Gastrocnemius medialis (tissue), 4 donors: ENCODE results near the gene TUBB2B. TPM values are rescaled to one million over a fixed set of nuclear protein-coding genes. Genes with fewer than 3 reads are reported as not detected.
A peak's percentile ranks its signal among the peaks of the same experiment; 100 is the strongest.

ENCODE experiments used
- ATAC-seq, 2 donors: fragments of 150-250 bp; one replicate each; pipeline ENCODE4 v1.9.1; 2016
- DNase-seq, 2 donors: peaks; one replicate each; pipeline ENCODE4 v3.0.0-alpha.2; 2019
- H3K27ac ChIP-seq, 4 donors: fragments of 200-600 bp; sonication (generic); 1 replicate in 1 of 4; 2 replicates in 3 of 4; pipeline ENCODE4 v1.5.1; 2016 to 2018; ENCODE audit warnings: mild to moderate bottlenecking in 2 of 4, moderate library complexity in 1 of 4
- H3K27me3 ChIP-seq, 3 donors: fragments of 200-600 bp; sonication (generic) in 2 of 3; 1 replicate in 1 of 3; 2 replicates in 2 of 3; pipeline versions ENCODE4 v1.5.1 to v1.6.0; 2016 to 2019; ENCODE audit warnings: mild to moderate bottlenecking in 1 of 3, moderate library complexity in 1 of 3
- H3K36me3 ChIP-seq, 2 donors: fragments of 200-600 bp; sonication (generic) in 1 of 2; one replicate each; pipeline ENCODE4 v1.5.1; 2017 to 2018
- H3K4me1 ChIP-seq, 2 donors: fragments of 200-600 bp; sonication (generic) in 1 of 2; one replicate each; pipeline ENCODE4 v1.5.1; 2016 to 2017; ENCODE audit warnings: mild to moderate bottlenecking in 2 of 2
- H3K4me3 ChIP-seq, 4 donors: fragments of 200-600 bp; sonication (generic) in 3 of 4; 1 replicate in 1 of 4; 2 replicates in 3 of 4; pipeline ENCODE4 v1.5.1; 2016 to 2019; ENCODE audit warnings: mild to moderate bottlenecking in 2 of 4
- H3K9me3 ChIP-seq, 3 donors: fragments of 200-600 bp; sonication (generic) in 2 of 3; 1 replicate in 1 of 3; 2 replicates in 2 of 3; pipeline ENCODE4 v1.5.1; 2016 to 2019
- POLR2A ChIP-seq, 2 donors: fragments of 450-650 bp; IDR thresholded peaks; one replicate each; pipeline ENCODE4 v1.6.1; 2017; ENCODE audit warnings: antibody characterized with exemption in 2 of 2, mild to moderate bottlenecking in 2 of 2, moderate library complexity in 2 of 2
- in situ Hi-C, 4 donors: fragments of 200-750 bp; cut with MboI; loops; one replicate each; pipeline versions ENCODE4 v1.15.0 to v1.8.0; 2017; ENCODE audit warnings: low sequenced_read_pairs in 4 of 4
- intact Hi-C: fragments of 100-400 bp; cut with DNase I; formaldehyde crosslinking; loops from one replicate; pipeline ENCODE4 v1.15.1; 2023; ENCODE audit warnings: low total_unique reads
- total RNA-seq, 4 donors: library from RNA; depleted of rRNA; stranded (reverse); fragments of >200 nt; gene quantifications; one replicate each; pipeline versions ENCODE4 v1.1.0 to v1.2.3, GENCODE V29; 2016
- TF ChIP-seq, protein P1 (sequence below), 5 experiments: fragments of 450-650 bp in 3 of 5; fragments of 200-600 bp in 2 of 5; sonication (generic) in 2 of 5; IDR thresholded peaks in 4 of 5; conservative IDR thresholded peaks in 1 of 5; 1 replicate in 4 of 5; 2 replicates in 1 of 5; pipeline ENCODE4 v1.5.1; 2016 to 2019; ENCODE audit warnings: antibody characterized with exemption in 5 of 5, mild to moderate bottlenecking in 3 of 5, moderate library complexity in 3 of 5

The TUBB2B gene
- total RNA-seq, 4 donors from 2014 or later: 1.5 to 3.5 (median 1.9) TPM

DNA sequence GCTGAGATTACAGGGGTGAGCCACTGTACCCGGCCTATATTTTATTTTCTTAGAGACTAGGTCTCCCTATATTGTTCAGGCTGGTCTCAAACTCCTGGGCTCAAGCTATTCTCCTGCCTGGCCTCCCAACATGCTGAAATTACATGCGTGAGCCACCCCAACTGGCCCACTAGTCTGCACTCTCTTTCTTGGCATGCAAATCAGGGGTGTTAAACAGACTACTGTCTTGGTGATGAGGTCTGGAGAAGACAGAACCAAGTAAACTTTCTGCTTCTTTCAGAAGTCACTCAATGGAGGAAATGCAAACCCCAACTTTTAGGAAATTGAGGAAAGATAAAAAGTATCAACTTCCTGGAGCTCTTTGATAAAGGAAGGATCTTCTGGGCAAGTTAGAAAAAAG, 8.0 kb upstream of the TUBB2B start:
- in situ Hi-C loops (no loop called here), intact Hi-C loops (no loop called here)
- TF ChIP-seq, protein P1, sequence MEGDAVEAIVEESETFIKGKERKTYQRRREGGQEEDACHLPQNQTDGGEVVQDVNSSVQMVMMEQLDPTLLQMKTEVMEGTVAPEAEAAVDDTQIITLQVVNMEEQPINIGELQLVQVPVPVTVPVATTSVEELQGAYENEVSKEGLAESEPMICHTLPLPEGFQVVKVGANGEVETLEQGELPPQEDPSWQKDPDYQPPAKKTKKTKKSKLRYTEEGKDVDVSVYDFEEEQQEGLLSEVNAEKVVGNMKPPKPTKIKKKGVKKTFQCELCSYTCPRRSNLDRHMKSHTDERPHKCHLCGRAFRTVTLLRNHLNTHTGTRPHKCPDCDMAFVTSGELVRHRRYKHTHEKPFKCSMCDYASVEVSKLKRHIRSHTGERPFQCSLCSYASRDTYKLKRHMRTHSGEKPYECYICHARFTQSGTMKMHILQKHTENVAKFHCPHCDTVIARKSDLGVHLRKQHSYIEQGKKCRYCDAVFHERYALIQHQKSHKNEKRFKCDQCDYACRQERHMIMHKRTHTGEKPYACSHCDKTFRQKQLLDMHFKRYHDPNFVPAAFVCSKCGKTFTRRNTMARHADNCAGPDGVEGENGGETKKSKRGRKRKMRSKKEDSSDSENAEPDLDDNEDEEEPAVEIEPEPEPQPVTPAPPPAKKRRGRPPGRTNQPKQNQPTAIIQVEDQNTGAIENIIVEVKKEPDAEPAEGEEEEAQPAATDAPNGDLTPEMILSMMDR (IDR thresholded peaks at IDR 0.05 in 4 of 5, conservative IDR thresholded peaks at IDR 0.05 in 1 of 5): no peak
- TF ChIP-seq POLR2A (IDR thresholded peaks at IDR 0.05): no peak
- DNase-seq: no peak
- H3K36me3 ChIP-seq: no peaks in the 10 kb centered on the region
- H3K27ac ChIP-seq: no peak overlapping the region
- peaks cover 63 to 69% (median 67%) of the 10 kb centered on the region in 3 donors for H3K27me3 ChIP-seq
- no peaks in the 10 kb centered on the region for H3K9me3 ChIP-seq
- peaks cover 5 to 14% of the 10 kb centered on the region in 2 donors for H3K4me1 ChIP-seq
- no peak overlapping the region for H3K4me3 ChIP-seq
- no peak for ATAC-seq

- DNase-seq (no peak), ATAC-seq (no peak)
- Histone ChIP-seq H3K27me3 (peaks cover 79 to 85% (median 83%) of the 10 kb centered on the region in 3 donors), H3K36me3 (no peaks in the 10 kb centered on the region), H3K4me3 (no peak overlapping the region), H3K27ac (no peak overlapping the region), H3K9me3 (no peaks in the 10 kb centered on the region), H3K4me1 (peaks cover 11 to 19% of the 10 kb centered on the region in 2 donors)
- intact Hi-C loops: no loop called here
- TF ChIP-seq, protein P1 (IDR thresholded peaks at IDR 0.05 in 4 of 5, conservative IDR thresholded peaks at IDR 0.05 in 1 of 5): no peak
- no peak for TF ChIP-seq POLR2A (IDR thresholded peaks at IDR 0.05)
- in situ Hi-C loops: no loop called here
Measured at GRCh38 chr6:3233904-3234303, 6.5 kb upstream of the TUBB2B start.

DNA sequence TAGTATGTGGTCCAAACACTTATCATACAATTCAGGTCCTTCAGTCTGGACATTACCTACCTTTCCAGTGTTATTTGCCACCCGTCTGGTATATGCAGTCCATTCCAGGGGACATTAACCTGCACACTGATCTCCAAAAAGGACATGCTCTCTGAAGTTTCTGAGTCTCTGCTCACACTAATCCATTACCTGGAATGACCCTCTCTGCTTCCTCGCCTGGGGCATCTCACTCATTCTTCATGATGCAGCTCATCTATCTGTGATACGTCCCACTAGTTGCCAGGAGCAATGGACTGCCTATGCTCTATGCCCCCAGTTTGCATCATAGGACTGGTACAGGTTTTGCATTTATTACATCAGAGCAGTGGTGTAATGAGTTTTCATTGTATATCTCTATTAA, 5.9 kb upstream of the TUBB2B start:
- Histone ChIP-seq H3K36me3 (no peaks in the 10 kb centered on the region), H3K4me3 (no peak overlapping the region), H3K27ac (no peak overlapping the region), H3K9me3 (no peaks in the 10 kb centered on the region), H3K4me1 (peaks cover 15 to 25% of the 10 kb centered on the region in 2 donors), H3K27me3 (peaks cover 80 to 85% (median 83%) of the 10 kb centered on the region in 3 donors)
- DNase-seq (no peak), ATAC-seq (no peak)
- intact Hi-C loops (no loop called here), in situ Hi-C loops (no loop called here)
- TF ChIP-seq, protein P1 (IDR thresholded peaks at IDR 0.05 in 4 of 5, conservative IDR thresholded peaks at IDR 0.05 in 1 of 5): no peak
- TF ChIP-seq POLR2A (IDR thresholded peaks at IDR 0.05): no peak

DNA sequence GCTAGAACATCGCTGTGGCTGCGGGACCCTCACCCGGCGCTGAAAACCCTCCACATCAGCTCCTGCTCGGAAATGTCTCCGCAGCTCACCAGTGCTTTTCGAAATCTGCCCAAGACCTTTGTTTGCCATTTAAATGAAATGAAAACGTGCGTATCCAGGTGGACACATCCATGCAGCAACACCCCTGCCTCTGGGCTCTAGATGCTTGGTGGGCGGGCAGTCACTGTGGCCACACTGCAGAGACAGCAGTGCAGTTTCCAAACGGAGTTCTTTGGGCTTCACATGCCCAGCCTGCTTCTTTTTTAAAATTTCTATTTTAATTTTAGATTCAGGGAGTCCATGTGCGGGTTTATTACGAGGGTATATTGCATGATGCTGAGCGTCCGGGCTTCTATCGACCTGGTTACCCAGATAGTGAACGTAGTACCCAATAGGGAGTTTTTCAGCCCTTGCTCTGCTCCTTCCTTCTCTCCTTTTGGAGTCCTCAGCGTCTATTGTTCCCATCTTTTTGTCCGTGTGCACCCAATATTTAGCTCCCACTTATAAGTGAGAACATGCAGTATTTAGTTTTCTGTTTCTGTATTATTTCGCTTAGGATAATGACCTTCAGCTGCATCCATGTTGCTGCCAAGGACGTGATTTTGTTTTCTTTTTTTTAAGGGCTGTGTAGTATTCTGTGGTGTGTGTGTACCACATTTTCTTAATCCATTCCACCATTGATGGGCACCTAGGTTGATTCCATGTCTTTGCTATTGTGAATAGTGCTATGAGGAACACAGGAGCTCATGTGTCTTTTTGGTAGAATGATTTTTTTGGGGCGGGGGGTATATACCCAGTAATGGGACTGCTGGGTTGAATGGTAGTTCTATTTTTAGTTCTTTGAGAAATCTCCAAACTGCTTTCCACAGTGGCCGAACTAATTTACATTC, 4.8 kb upstream of the TUBB2B start:
- H3K4me1 ChIP-seq: peaks cover 19 to 34% of the 10 kb centered on the region in 2 donors
- H3K27me3 ChIP-seq: peaks cover 84 to 91% (median 85%) of the 10 kb centered on the region in 3 donors
- no peak overlapping the region for H3K27ac ChIP-seq
- no peaks in the 10 kb centered on the region for H3K36me3 ChIP-seq
- ATAC-seq (no peak), DNase-seq (no peak)
- no peaks in the 10 kb centered on the region for H3K9me3 ChIP-seq
- no peak for TF ChIP-seq POLR2A (IDR thresholded peaks at IDR 0.05)
- TF ChIP-seq, protein P1 (IDR thresholded peaks at IDR 0.05 in 4 of 5, conservative IDR thresholded peaks at IDR 0.05 in 1 of 5): no peak
- peak overlapping the region; percentile 50 to 66 (median 61) for H3K4me3 ChIP-seq
- intact Hi-C loops (no loop called here), in situ Hi-C loops (no loop called here)
